Glomerular visceral epithelial cell (primary cell): ENCODE results near the gene ZNF662.

ENCODE experiments used
- DNase-seq: peaks from one replicate; pipeline ENCODE4 v3.0.0-alpha.2; 2016; ENCODE audit errors: extremely low spot score

Gene ZNF662

GRCh38 chr3:42887084-42887483 is 18.9 kb upstream of the ZNF662 start:
- DNase-seq: no peak

- DNase-seq: peak; percentile 34
Measured at GRCh38 chr3:42891042-42891441, 14.9 kb upstream of the ZNF662 start.

DNA sequence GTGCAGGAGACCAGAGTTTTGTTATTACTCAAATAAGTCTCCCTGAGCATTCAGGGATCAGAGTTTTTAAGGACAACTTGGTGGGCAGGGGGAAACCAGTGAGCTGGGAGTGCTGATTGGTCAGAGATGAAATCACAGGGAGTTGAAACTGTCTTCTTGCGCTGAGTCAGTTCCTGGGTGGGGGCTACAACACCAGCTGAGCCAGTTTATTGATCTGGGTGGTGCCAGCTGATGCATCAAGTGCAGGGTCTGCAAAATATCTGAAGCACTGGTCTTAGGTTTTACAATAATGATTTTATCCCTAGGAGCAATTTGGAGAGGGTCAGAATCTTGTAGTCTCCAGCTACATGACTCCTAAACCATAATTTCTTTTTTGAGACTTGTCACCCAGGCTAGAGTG is 13.8 kb upstream of the ZNF662 start:
- DNase-seq: no peak

GRCh38 chr3:42892807-42893206 is 13.1 kb upstream of the ZNF662 start:
- DNase-seq: no peak

DNA sequence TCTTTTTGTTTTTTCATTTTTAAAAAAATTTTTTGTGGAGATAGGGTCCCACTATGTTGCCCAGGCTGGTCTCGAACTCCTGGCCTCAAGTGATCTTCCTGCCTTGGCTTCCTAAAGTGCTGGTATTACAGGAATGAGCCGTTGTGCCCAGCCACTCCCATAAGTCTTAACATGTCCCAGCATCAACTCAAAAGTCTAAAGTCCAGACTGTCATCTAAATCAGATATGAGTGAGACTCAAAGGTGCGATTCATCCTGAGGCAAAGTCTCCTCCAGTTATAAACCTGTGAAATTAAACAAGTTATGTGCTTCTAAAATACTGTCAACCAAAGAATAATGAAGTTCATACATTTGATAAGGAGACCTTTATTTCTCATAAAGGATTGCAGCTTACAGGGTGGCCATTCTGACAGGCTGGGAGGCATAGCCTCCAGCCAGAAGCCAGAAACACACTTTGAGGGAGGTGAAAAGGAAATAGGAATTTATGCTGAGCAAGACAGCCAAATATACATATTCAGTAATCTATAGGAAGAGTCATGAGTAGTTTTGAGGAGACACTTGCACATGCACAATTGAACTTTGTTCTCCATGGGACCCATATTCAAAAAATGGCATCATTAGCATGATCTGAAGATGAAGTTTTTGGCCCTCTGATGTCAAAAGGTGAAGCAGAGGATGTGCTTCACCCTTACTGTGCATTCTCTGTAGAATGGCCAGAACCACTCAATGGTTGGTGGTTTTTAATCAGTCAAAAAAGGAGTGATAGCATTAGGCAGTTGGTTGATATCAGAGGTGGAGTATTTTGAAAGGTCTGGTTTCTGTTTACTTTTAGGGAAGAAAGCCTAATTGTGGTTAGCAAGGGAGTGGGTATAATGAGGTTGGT is 11.0 kb upstream of the ZNF662 start:
- no peak for DNase-seq

GRCh38 chr3:42895580-42895868 is 10.4 kb upstream of the ZNF662 start:
- no peak for DNase-seq

DNA sequence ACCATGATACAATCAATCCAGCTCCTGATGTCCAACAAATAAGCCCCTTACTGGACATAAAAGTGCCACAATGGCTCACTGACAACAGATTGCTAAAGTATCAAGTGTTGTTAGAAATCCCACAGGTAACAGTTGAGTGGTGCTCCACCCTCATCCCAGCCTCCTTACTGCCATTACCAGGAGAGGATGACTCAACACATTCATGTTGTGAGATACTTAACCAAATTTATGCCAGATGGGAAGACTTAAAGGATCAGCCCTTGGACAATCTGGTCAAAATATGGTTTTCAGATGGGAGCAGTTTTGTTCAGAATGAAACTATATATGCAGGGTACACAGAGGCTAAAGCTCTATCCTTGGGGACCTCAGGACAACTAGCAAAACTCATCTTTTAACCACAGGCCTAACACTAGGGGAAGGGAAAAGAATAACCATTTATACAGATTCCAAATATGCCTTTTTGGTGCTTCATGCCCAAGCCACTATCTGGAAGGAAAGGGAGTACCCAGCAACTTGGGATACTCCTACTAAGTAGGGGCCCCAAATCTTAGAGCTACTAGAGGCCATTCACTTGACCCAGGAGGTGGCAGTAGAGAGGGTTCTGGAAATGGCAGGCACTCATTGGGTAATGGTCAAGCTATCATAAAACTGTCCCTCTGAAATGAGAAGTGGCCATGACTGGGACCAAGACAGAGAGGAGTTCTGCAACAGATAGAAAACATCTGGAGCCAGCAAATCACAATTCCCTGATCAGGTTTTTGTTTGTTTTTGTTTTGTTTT is 6.9 kb upstream of the ZNF662 start:
- DNase-seq: no peak

DNA sequence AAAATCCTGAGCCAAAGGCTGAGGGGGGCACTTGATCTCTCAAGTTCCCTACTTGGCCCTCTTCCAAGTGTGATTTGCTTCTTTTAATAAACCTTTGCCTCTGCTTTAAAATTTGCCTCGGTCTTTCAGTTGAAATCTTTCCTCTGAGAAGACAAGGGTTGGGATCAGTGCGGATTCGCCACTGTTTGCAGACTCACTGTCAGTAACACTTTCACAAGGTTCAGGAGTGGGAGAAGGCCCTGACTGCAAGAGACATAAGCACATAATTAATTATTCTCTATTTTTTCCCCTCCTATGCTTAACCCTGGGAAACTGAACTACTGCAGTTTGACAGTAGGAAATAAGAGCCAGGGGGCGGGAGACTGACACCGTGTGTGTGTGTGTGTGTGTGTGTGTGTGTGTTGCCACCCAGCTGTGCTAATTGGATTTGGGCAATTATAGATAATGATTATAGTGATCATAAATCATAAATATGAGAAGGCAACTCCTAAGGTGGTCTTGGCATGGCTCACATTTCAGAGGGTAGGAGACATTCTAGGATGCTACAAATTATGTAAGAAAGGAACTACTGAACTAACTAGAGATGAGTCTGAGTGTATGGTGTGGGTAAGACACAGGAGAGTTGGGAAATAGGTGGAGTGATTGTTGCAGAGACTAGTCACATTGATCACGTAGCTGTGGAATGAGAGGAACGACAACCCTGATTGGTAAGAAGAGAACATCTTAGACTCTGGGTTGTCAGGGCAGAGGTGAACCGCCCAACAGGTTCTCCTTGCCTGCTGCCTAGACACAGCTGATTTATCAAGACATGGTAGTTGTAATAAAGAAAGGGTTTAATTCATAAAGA is 5.5 kb upstream of the ZNF662 start:
- DNase-seq: no peak

DNA sequence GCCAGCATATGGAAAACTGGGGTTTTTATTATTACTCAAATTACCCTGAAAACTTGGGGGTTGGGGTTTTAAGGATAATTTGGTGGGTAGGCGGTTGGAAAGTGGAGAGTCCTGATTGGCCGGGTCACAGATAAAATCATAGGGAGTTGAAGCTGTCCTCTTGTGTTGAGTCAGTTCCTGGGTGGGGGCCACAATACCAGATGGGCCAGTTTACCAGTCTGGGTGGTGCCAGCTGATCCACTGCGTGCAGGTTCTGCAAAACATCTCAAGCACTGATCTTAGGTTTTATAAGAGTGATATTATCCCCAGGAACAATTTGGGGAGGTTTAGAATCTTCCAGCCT is 4.9 kb upstream of the ZNF662 start:
- no peak for DNase-seq

DNA sequence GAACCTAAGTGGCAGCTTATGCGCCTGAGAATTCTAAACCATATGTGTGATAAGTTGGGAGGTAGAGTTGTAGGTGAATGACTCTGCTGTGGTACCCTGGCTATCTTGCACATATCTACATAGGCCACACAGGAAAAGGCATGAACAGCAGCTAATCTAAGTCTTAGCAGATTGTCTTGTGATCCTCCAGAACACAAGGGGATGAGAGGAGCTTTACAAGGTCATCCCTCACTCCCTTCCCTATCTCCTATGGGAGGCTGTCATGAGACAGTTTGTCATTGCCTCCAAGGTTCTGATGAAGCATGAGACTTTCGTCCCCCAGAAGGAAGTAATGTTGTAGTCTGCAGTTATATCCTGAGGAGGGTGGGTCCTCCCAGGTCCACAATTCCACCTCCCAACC is 3.7 kb upstream of the ZNF662 start:
- DNase-seq: no peak

- no peak for DNase-seq
Measured at GRCh38 chr3:42904076-42904475, 1.9 kb upstream of the ZNF662 start.

- no peak for DNase-seq
Measured at GRCh38 chr3:42905740-42906069, 237 bp upstream of the ZNF662 start.

GRCh38 chr3:42906848-42907183 is 874 bp downstream of the ZNF662 start:
- DNase-seq: no peak

DNA sequence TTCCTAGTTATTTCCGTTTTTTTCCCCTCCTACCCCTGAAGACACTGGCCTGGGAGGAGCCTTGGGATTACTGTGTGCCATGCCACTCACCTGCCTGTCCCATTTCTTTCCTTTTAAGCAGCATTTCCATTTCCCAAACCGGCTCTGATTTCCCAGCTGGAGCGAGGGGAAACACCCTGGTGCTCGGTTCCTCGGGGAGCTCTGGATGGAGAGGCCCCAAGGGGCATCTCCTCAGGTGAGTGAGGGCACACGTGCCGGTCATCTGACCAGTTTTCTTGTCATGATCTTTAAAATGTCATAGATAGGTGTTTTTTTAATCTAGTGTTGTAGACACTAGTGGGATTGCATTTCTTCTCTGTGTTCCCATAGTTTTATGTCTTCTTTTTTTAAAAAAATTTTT is 2.7 kb downstream of the ZNF662 start:
- no peak for DNase-seq

DNA sequence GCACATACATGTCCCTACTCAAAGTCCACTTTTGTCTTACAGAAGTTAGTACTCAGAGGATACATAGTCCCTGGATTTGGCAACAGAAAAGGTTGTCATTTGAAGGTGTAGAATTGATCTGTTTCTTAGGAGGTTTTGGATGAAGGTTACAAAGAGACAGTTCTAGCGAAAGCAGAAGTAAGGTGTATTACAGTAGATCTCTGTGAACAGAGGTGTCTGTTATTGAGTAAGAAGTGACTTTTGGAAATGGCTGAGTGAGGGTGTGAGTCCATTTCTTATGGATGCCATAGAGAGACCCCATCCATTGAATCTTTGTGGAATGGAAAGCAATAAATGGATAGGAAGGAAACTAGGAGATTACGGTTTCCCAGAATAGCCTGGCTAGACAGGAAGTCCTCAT is 5.6 kb downstream of the ZNF662 start:
- no peak for DNase-seq

DNA sequence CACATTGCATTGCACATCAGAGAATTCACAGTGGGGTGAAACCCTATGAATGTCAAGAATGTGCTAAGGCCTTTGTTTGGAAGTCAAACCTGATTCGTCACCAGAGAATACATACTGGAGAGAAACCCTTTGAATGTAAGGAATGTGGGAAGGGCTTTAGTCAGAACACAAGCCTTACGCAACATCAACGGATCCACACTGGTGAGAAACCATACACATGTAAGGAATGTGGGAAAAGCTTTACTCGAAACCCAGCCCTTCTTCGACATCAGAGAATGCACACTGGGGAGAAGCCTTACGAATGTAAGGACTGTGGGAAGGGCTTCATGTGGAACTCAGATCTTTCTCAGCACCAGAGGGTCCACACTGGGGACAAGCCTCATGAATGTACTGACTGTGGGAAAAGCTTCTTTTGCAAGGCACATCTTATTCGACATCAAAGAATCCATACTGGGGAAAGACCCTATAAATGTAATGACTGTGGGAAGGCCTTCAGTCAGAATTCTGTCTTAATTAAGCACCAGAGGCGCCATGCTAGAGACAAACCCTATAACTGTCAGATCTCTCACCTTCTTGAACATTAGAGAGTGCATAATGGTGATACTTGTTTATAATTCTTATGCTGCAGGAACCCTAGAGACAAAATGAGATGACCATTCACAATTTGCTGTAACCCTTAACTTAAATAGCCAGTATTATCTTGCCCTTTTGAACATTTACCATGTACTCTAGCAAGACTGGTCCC is 9.0 kb downstream of the ZNF662 start:
- no peak for DNase-seq

- DNase-seq: no peak
Measured at GRCh38 chr3:42923606-42924005, 17.7 kb downstream of the ZNF662 start.

- no peak for DNase-seq
Measured at GRCh38 chr3:42926310-42926709, 20.4 kb downstream of the ZNF662 start.

GRCh38 chr3:42934111-42934510 is 28.2 kb downstream of the ZNF662 start:
- DNase-seq: no peak

GRCh38 chr3:42934910-42935309 is 29.0 kb downstream of the ZNF662 start:
- DNase-seq: no peak

- no peak for DNase-seq
Measured at GRCh38 chr3:42935472-42935871, 29.5 kb downstream of the ZNF662 start.
